Renal pelvis (tissue), 12 donors: Measurements from ENCODE around the gene SLCO1C1. TPM values are rescaled to one million over a fixed set of nuclear protein-coding genes. Genes with fewer than 3 reads are reported as not detected.
"Not testable (repeated sequence)": the region's sequence is repeated elsewhere in the genome, so short reads cannot be mapped to it uniquely, and the experiment has no call there.

Experiments used
- DNase-seq: peaks from one replicate; pipeline ENCODE4 v3.0.0-alpha.2; 2013
- long read RNA-seq, 16 experiments: transcript quantifications; one replicate each; lab custom pipeline, GENCODE V29; 2026
- polyA plus RNA-seq, 3 donors: library from polyadenylated mRNA; unstranded; fragments of 120-200 nt; gene quantifications; one replicate each; pipeline ENCODE4 v1.2.1, GENCODE V29; 2013; ENCODE audit not compliant: insufficient read length in 3 of 3

SLCO1C1 gene, protein sequence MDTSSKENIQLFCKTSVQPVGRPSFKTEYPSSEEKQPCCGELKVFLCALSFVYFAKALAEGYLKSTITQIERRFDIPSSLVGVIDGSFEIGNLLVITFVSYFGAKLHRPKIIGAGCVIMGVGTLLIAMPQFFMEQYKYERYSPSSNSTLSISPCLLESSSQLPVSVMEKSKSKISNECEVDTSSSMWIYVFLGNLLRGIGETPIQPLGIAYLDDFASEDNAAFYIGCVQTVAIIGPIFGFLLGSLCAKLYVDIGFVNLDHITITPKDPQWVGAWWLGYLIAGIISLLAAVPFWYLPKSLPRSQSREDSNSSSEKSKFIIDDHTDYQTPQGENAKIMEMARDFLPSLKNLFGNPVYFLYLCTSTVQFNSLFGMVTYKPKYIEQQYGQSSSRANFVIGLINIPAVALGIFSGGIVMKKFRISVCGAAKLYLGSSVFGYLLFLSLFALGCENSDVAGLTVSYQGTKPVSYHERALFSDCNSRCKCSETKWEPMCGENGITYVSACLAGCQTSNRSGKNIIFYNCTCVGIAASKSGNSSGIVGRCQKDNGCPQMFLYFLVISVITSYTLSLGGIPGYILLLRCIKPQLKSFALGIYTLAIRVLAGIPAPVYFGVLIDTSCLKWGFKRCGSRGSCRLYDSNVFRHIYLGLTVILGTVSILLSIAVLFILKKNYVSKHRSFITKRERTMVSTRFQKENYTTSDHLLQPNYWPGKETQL
- polyA plus RNA-seq: under 1 TPM; 0.60 to 0.75 (median 0.73) TPM
- long read RNA-seq, donor 1, partial matches to known transcripts: 0 of 1 reads
- long read RNA-seq, donor 1, other reads (novel, unspliced or antisense): 0 of 1 reads
- long read RNA-seq, donor 2, partial matches to known transcripts: 0 of 2 reads
- long read RNA-seq, donor 2, other reads (novel, unspliced or antisense): 0 of 2 reads
- long read RNA-seq, donor 3, partial matches to known transcripts: 0 of 1 reads
- long read RNA-seq, donor 3, other reads (novel, unspliced or antisense): 0 of 1 reads
- long read RNA-seq, donor 4, partial matches to known transcripts: 0 of 1 reads
- long read RNA-seq, donor 4, other reads (novel, unspliced or antisense): 0 of 1 reads
- long read RNA-seq, donor 5: 0 reads
- long read RNA-seq, donor 6: 0 reads
- long read RNA-seq, donor 7: 0 reads
- long read RNA-seq, donor 8: 0 reads
- long read RNA-seq, donor 9: 0 reads
- long read RNA-seq, donor 10: 0 reads
- long read RNA-seq, donor 11: 0 reads
- long read RNA-seq, donor 12: 0 reads
- long read RNA-seq, donor 13: 0 reads
- long read RNA-seq, donor 14: 0 reads
- long read RNA-seq, donor 15, partial matches to known transcripts: 0 of 3 reads
- long read RNA-seq, donor 15, other reads (novel, unspliced or antisense): 0 of 3 reads
- long read RNA-seq, donor 16: 0 reads

- no peak for DNase-seq
Measured at GRCh38 chr12:20695232-20695631, at the start of gene SLCO1C1. SLCO1C1 (plus strand) TSS chr12:20695332; CDS start chr12:20699577, 4,245 bp downstream.

DNA sequence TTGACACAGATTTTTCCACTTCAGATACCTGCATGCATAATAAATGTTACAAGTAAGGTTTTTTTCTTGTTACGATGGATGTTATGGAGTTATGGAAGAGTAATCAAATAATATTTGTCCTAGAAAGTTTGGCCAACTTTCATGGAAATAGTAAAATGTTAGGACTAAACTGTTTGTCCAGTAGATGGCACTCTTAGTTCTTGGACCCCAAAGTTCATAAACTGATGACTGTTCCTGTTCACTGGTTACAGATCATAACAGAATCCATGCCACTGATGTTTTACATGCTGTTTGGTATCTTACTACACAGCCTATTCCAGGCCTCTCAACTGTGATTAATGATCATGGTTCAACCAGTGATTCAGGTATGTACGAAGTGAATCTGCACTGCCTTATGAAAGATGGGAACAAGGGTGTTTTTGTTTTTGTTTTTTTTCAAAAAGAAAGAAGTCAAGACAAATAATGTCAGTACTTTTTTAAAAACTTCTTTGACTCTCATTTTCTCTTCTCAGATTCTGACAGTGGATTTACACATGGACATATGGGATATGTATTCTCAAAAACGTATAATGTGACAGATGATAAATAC, 48.8 kb upstream of the SLCO1C1 start:
- no peak for DNase-seq

DNA sequence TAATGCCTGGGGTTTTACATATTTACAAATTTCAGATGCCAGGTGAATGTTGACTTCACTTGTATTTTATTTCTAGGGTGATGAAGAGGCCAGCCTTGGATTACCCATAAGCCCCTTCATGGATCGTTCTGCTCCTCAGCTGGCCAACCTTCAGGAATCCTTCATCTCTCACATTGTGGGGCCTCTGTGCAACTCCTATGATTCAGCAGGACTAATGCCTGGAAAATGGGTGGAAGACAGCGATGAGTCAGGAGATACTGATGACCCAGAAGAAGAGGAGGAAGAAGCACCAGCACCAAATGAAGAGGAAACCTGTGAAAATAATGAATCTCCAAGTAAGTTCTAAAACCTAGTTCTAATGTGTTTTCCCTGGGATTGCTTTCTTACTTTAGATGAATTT, 41.3 kb upstream of the SLCO1C1 start:
- DNase-seq: no peak

- no peak for DNase-seq
Measured at GRCh38 chr12:20656600-20656999, 38.5 kb upstream of the SLCO1C1 start.

GRCh38 chr12:20657496-20657895, 37.6 kb upstream of the SLCO1C1 start:
- no peak for DNase-seq

GRCh38 chr12:20681334-20681733, 13.8 kb upstream of the SLCO1C1 start:
- DNase-seq: no peak

DNA sequence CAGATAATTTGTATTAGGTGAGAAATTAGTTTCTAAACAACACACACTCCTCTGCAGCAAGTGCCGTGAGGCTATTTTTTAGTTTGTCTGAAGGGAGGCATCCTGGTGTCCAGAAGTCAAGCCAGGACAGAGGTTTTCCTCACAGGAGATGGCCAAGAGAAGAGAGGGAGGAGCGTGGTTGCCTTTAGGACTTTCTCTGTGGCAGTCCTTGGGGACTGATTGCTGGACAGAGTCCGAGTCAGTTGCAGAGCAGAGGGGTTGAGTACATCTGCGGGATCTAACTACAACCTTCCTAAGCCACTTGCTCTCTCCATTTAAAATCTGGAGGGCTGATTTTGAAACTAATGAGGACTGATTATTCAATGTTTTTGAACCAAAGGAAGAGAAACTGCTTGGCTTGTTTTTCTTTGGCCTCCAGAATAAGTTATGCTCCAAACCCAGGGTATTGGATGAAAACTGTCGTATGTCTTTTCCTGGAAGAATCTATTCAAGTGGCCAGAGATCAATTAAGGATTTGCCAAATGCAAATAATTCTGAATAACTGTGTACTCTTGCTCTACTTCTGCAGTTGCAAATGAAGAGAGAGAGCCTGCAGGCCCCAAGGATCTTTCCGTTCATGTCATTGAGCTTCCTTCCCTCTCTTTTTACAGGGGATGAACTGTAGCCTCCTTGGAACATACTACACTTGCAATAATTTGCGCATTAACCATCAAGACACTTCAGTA, 1.2 kb downstream of the SLCO1C1 start:
- no peak for DNase-seq

GRCh38 chr12:20701106-20701505, 6.0 kb downstream of the SLCO1C1 start:
- DNase-seq: no peak

DNA sequence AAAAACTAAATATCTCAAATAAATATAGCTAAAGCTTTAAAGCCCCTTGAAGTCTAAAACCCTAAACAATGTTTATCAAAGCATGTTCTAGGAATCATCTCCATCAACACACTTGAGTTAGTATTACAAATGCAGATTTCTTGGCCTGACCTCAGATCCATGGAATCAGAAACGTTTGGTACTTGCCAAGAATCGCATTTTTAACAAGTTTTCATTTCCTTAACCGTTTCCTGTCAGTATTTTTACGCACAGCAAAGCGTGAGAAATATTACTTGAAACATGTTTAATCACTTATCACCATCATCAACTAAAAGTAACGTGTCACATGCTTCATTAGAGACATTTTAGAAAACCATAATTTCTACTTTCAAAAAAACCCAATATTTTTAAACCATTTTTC, 9.7 kb downstream of the SLCO1C1 start:
- no peak for DNase-seq

DNA sequence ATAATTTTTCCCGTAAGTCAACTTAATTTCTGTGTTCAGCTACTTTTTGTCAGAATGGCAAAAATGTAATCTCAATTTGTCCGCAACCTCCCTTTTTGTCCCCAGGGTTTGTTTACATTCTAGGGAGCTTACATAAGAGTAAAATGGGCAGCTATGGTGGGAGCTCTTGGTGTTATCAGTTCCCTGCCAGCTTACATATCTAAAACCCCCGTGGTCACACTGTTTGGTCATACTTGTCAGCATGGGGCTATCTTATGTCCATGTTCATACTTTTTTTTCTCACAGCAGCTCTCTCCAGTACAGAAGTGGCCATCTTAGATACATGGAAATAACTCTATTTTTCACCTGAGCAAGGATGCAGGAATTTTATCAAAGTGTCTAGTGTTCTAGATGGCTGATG, 16.7 kb downstream of the SLCO1C1 start:
- DNase-seq: no peak

DNA sequence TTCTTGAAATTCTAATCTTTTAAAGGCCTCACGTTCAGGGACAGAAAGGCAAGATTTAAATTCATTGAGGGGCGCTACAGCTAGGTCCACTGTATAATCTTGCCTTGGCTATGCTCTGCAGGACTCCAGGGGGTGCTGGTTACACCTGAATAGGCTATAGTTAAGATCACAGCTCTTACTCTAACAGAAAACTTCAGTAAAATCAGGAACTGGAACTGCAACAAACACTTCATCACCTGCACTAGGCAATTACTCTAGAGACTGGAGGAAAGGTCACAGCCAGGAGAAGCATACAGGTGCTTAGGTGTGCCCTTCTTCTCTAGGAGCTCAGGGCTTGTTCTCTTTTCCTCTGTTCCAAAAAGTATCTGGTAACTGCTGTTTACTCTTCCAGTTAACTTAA, 20.9 kb downstream of the SLCO1C1 start:
- peak; percentile 15 for DNase-seq

DNA sequence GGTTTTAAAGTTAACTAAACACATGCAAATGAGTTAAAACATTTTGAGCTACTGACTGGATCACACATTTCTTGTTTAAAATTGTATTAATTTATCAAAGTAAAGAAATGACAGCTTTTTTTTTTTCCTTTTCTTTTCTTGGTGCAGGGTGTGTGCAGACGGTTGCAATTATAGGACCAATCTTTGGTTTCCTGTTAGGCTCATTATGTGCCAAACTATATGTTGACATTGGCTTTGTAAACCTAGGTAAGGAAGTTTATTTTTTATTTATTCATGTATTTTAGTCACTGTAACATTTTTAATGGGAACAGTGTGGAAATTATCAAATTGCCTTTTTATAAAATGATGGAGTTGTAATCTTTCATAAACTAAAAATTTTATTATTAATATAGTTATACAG, 21.9 kb downstream of the SLCO1C1 start:
- DNase-seq: no peak

- no peak for DNase-seq
Measured at GRCh38 chr12:20718294-20718693, 23.2 kb downstream of the SLCO1C1 start.

DNA sequence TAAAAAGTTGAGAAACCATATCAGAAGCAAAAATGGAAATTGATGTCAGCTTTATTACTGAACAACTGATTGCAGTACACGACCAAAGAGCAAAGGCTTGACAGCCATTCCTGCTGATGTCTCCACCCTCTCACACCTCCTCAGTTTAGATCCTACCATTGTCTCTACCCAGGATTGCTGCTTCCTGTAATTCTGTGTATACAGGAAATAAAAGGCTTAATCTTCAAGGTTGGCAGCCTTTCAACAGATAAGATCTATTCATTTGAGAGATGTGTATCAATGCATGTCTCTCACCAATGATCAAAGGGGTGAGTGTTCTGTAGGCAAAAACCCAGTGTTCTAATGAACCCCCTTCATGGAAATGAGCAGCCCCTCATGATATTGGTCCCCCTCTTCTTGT, 27.0 kb downstream of the SLCO1C1 start:
- DNase-seq: no peak

DNA sequence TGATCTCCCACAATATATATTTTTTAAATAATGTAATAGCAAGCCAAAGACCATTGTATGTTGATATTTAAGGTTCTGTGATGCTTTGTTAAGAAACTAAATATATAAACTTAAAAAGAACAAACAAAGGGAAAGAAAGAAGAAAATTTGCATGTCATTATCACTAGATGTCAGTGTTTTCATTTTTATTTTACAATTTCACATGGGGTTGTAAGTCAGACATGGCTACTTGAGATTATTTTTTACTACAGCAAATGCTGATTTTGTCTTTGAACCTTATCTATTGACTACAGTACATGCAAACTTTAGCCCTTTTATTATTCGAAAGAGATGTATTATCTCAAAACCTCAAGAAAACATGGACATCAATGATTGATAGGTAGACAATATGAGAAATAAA, 36.1 kb downstream of the SLCO1C1 start:
- no peak for DNase-seq

GRCh38 chr12:20740972-20741371, 45.8 kb downstream of the SLCO1C1 start:
- no peak for DNase-seq

GRCh38 chr12:20748198-20748597, 53.1 kb downstream of the SLCO1C1 start:
- no peak for DNase-seq

DNA sequence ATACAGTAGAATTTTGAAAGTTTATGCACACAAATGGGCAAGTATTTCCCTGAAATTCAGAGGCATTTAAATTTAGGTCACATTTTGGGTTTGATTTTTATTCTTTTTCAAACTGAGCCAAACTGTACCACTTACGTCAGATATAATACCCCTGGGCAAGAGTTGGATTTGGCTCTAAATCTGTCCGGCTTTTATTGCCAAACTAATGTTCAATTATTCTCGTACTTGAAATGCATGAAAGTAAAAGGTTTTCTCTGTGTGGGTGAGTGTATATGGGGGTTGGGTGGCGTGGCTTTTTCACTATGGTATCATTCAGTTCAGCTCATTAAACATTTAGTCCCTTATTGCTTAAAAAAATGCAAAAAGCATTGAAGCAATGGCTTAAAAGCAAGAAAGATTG, 55.9 kb downstream of the SLCO1C1 start:
- DNase-seq: no peak

GRCh38 chr12:20777420-20777819, 82.3 kb downstream of the SLCO1C1 start:
- no peak for DNase-seq

DNA sequence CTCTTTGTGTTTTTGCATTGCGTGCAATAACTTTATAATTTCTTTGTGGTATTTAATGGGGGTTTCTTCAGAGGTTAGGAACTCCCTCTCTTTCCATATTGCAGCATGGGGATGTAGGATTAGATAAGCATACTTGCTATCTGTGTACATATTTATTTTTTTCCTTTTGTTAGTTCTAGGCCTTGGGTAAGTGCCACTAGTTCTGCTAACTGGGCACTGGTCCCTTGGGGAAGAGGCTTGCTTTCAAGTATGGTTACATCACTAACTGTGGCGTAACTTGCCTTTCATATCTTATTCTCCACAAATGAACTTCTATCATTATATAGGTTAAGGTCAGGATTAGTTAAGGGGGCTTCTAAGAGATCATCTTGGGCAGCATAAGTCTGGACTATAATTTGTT, 83.8 kb downstream of the SLCO1C1 start:
- no peak for DNase-seq

DNA sequence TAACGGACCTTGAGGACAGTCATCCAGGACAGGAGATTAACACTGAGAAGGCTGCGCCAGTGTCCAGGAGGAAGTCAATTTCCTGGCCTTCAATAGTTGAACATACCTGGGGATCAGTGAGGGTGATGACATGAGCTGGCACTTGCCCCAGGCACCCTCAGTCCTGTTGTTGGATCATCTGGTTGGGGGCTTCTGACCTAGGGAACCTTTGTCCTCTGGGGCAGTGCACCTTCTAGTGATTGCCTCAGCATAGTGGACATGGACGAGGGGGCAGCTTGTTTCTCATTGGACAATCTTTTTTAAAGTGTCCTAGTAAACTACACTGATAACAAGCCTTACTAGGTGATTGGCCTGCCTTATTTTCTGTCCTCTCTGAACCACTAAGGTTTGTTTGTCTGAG, 84.8 kb downstream of the SLCO1C1 start:
- DNase-seq: not testable (repeated sequence)
